GM12891 (cell line): ENCODE results near the gene TRPV6.

ENCODE experiments used
- DNase-seq: peaks from one replicate; pipeline ENCODE4 v3.0.0; 2011; ENCODE audit warnings: low spot score; ENCODE audit not compliant: insufficient read length
- FAIRE-seq: peaks from 2 replicates; lab custom pipeline; 2011; peaks lifted over from hg19 to GRCh38; lab: Jason Lieb, UNC
- PAX5 ChIP-seq: IDR thresholded peaks from 2 replicates; pipeline ENCODE4 v1.6.1; 2011; ENCODE audit warnings: low read length, moderate library complexity, mild to moderate bottlenecking; ENCODE audit not compliant: insufficient read depth, severe bottlenecking
- POLR2A ChIP-seq: IDR thresholded peaks from 2 replicates; pipeline ENCODE4 v1.6.1; 2011; ENCODE audit warnings: low read depth, low read length, control low read depth
- POLR2AphosphoS5 ChIP-seq: IDR thresholded peaks from 2 replicates; pipeline ENCODE4 v1.6.1; 2011; ENCODE audit warnings: low read depth, low read length, control low read depth
- POU2F2 ChIP-seq: IDR thresholded peaks from 2 replicates; pipeline ENCODE4 v1.6.1; 2011; ENCODE audit warnings: low read depth, mild to moderate bottlenecking, control low read depth, low read length, moderate library complexity
- SPI1 ChIP-seq: IDR thresholded peaks from 2 replicates; pipeline ENCODE4 v1.6.1; 2011; ENCODE audit warnings: low read depth, low read length, control low read depth
- TAF1 ChIP-seq: IDR thresholded peaks from 2 replicates; pipeline ENCODE4 v1.6.1; 2011; ENCODE audit warnings: low read depth, low read length, control low read depth

Gene TRPV6

GRCh38 chr7:142872106-142872675 lies 13.4 kb downstream of the TRPV6 start:
- TF ChIP-seq SPI1 (no peak), TAF1 (no peak), POU2F2 (no peak), POLR2A (no peak)
- FAIRE-seq = no peak
- no peak for DNase-seq

- DNase-seq (no peak), FAIRE-seq (no peak)
- no peak for TF ChIP-seq POLR2A
Measured at GRCh38 chr7:142871260-142872105, 14.1 kb downstream of the TRPV6 start.

GRCh38 chr7:142870566-142871259 lies 14.8 kb downstream of the TRPV6 start:
- TF ChIP-seq POLR2A = no peak
- FAIRE-seq (no peak), DNase-seq (no peak)

DNA sequence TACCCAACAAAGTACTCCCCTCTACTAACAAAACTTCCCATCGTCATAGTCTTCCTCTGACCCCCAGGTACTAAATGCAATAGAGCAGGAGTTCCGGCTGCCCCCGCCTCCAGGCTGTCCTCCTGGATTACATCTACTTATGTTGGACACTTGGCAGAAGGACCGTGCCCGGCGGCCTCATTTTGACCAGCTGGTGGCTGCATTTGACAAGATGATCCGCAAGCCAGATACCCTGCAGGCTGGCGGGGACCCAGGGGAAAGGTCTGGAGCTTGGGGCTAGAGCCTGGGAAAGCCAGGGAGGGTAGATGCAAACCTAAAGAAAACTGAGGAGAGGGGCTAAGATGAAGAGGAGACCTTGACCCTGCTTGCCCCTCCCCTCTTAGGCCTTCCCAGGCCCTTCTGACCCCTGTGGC lies 15.4 kb downstream of the TRPV6 start:
- no peak for DNase-seq
- FAIRE-seq = no peak
- no peak for TF ChIP-seq POU2F2
- no peak for TF ChIP-seq TAF1
- TF ChIP-seq PAX5 = no peak
- TF ChIP-seq POLR2A = no peak
- TF ChIP-seq SPI1 = no peak
- TF ChIP-seq POLR2AphosphoS5 = no peak

GRCh38 chr7:142869434-142869833 lies 16.1 kb downstream of the TRPV6 start:
- FAIRE-seq (no peak), DNase-seq (no peak)
- no peak for TF ChIP-seq SPI1
- no peak for TF ChIP-seq POU2F2
- no peak for TF ChIP-seq POLR2A
- no peak for TF ChIP-seq TAF1
- no peak for TF ChIP-seq POLR2AphosphoS5
- TF ChIP-seq PAX5 = no peak

DNA sequence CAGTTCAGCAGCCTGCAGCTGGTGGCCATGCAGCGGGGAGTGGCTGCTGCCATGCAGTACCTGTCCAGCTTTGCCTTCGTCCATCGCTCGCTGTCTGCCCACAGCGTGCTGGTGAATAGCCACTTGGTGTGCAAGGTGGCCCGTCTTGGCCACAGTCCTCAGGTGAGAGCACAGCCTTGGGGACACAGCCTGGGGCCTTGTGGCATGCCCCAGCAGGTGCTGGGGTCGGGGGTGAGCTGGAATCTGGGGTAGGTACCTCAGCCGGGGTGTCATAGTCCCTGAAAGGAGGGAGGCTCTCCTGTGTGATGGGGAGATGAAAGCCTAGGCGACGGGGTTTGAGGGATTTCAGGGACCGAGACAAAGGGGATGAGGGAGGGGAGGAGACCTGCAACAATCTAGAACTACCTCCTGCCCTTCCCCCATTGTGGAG lies 16.5 kb downstream of the TRPV6 start:
- FAIRE-seq (no peak), DNase-seq (no peak)
- TF ChIP-seq POLR2A (no peak), TAF1 (no peak), POU2F2 (no peak), PAX5 (no peak), POLR2AphosphoS5 (no peak), SPI1 (no peak)

- no peak for TF ChIP-seq POLR2AphosphoS5
- TF ChIP-seq SPI1 = no peak
- no peak for TF ChIP-seq TAF1
- no peak for TF ChIP-seq POU2F2
- no peak for TF ChIP-seq POLR2A
- TF ChIP-seq PAX5 = no peak
- FAIRE-seq = no peak
- DNase-seq = no peak
Measured at GRCh38 chr7:142868188-142868985, 17.2 kb downstream of the TRPV6 start.

DNA sequence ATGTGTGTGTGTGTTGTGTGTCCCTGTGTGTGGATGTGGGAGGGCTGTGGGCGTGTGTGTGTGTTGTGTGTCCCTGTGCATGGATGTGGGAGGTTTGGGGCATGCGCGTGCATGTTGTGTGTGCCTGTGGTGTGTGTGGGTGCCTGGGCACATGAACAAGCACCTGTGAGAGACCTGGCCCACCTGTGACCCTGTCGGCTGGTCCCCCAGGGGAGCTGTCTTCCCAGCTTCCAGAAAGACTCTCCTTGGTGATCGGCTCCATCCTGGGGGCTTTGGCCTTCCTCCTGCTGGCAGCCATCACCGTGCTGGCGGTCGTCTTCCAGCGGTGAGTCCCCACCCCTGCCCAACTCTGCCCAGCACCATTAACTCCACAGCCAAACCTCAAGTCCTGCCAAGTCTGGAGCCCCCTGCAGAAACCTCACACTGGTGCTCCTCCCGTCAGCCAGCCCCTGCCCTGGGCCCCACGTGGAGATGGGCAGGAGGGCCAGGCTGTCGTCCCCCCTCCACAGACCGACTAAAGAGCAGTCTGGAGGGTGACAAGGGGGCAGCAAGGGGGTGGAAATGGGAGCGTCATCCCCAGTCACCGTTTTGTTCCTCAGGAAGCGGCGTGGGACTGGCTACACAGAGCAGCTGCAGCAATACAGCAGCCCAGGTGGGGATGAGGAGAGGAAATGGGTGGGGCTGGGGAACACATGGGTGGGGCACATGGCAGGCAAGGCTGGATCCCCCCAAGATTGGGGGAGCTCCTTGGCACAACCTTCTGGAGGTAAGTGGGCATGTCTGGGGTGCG lies 18.0 kb downstream of the TRPV6 start:
- FAIRE-seq (no peak), DNase-seq (no peak)
- TF ChIP-seq SPI1 (no peak), POU2F2 (no peak), PAX5 (no peak), POLR2AphosphoS5 (no peak), TAF1 (no peak), POLR2A (no peak)

GRCh38 chr7:142867097-142867378 lies 18.5 kb downstream of the TRPV6 start:
- DNase-seq (no peak), FAIRE-seq (no peak)
- no peak for TF ChIP-seq PAX5
- TF ChIP-seq SPI1 = no peak
- TF ChIP-seq TAF1 = no peak
- TF ChIP-seq POLR2A = no peak
- TF ChIP-seq POU2F2 = no peak
- no peak for TF ChIP-seq POLR2AphosphoS5
